NB4 (cell line): ENCODE results near the gene DRD2.

Source experiments
- CTCF ChIP-seq: IDR thresholded peaks from one replicate; pipeline ENCODE4 v1.5.1; 2012; ENCODE audit warnings: low read depth, low read length
- MYC ChIP-seq: IDR thresholded peaks from 2 replicates; pipeline ENCODE4 v1.6.1; 2011; ENCODE audit warnings: low read depth, low read length
- POLR2A ChIP-seq: IDR thresholded peaks from 2 replicates; pipeline ENCODE4 v1.6.1; 2011; ENCODE audit warnings: mild to moderate bottlenecking; ENCODE audit not compliant: insufficient read length; ENCODE audit errors: extremely low read depth

GRCh38 chr11:113435190-113435968, 39.8 kb downstream of the DRD2 start:
- TF ChIP-seq CTCF, result no peak
- TF ChIP-seq POLR2A, result no peak
- no peak for TF ChIP-seq MYC
